Measurements from ENCODE around the gene IL1R2. TPM values are rescaled to one million over a fixed set of nuclear protein-coding genes. Genes with fewer than 3 reads are reported as not detected.
A peak's percentile ranks its signal among the peaks of the same experiment; 100 is the strongest.

IL1R2 gene
- total and polyA plus RNA-seq, 2 of the 13 experiments (the other 11 are each of a cell fraction or from before 2014, with no cell fraction given): 3.6 to 7.3 TPM

DNA sequence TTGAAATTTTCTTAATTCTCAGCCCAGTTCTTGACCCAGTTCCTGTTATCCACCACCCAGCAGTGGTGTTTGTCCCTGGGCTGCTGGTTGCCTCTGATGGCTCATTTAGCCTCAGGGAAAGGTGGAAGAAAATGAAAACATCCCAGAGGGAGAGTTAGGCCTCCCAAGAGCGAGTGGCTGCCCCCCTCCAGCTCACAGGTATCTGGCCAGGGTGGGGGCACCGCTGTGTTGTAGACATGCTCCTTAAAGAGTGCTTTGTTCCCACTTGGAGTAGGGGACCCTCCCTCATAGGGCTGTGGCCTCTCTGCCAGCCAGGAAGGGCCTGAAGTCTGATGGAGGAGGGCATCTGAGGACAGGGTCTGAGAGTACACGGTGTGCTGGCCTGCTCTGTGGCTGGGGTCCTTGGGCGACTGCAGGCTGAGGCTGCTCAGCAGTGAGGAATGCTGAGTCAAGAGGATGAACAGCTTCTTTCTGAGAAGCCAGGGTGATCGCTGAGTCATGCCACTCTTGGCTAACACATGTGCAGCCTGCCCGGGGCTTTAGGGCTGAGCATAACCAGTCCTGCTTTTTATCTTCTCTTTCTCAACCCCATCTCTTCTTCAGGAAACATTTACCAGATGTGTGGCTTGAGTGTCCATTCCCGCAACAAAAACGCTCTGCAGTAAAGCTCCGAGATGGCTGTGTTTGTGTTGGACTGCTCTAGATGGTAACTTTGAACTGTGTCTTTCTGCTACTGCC lies 72.3 kb downstream of the IL1R2 start (continued):
- TF ChIP-seq, protein P1, sequence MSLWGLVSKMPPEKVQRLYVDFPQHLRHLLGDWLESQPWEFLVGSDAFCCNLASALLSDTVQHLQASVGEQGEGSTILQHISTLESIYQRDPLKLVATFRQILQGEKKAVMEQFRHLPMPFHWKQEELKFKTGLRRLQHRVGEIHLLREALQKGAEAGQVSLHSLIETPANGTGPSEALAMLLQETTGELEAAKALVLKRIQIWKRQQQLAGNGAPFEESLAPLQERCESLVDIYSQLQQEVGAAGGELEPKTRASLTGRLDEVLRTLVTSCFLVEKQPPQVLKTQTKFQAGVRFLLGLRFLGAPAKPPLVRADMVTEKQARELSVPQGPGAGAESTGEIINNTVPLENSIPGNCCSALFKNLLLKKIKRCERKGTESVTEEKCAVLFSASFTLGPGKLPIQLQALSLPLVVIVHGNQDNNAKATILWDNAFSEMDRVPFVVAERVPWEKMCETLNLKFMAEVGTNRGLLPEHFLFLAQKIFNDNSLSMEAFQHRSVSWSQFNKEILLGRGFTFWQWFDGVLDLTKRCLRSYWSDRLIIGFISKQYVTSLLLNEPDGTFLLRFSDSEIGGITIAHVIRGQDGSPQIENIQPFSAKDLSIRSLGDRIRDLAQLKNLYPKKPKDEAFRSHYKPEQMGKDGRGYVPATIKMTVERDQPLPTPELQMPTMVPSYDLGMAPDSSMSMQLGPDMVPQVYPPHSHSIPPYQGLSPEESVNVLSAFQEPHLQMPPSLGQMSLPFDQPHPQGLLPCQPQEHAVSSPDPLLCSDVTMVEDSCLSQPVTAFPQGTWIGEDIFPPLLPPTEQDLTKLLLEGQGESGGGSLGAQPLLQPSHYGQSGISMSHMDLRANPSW (CRISPR knock-in tag; IDR thresholded peaks at IDR 0.05; ENCODE audit: borderline replicate concordance): 0 out of 2 replicates have a peak, but pooled peaks have one; percentile 70
- peak; percentile 28 for TF ChIP-seq CBX1 (IDR thresholded peaks at IDR 0.05; ENCODE audit: low read depth)
- TF ChIP-seq, protein P2, sequence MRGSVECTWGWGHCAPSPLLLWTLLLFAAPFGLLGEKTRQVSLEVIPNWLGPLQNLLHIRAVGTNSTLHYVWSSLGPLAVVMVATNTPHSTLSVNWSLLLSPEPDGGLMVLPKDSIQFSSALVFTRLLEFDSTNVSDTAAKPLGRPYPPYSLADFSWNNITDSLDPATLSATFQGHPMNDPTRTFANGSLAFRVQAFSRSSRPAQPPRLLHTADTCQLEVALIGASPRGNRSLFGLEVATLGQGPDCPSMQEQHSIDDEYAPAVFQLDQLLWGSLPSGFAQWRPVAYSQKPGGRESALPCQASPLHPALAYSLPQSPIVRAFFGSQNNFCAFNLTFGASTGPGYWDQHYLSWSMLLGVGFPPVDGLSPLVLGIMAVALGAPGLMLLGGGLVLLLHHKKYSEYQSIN (CRISPR knock-in tag; IDR thresholded peaks at IDR 0.05; ENCODE audit: borderline replicate concordance): no peak
- TF ChIP-seq HMG20B (CRISPR knock-in tag; conservative IDR thresholded peaks at IDR 0.05): peak; percentile 44; the same call in 1 of the 2 replicates
- TF ChIP-seq TCF7L2 (IDR thresholded peaks at IDR 0.05; ENCODE audit: low read depth, low read length): no peak
- TF ChIP-seq RXRA (CRISPR knock-in tag; IDR thresholded peaks at IDR 0.05): peak; percentile 98
- TF ChIP-seq ZNF792 (CRISPR knock-in tag; IDR thresholded peaks at IDR 0.05): peak; percentile 51; the same call in 1 of the 2 replicates
- 0 out of 2 replicates have a peak, but pooled peaks have one; percentile 43 for TF ChIP-seq FOXO1 (CRISPR knock-in tag; IDR thresholded peaks at IDR 0.05)
- TF ChIP-seq, protein P3, sequence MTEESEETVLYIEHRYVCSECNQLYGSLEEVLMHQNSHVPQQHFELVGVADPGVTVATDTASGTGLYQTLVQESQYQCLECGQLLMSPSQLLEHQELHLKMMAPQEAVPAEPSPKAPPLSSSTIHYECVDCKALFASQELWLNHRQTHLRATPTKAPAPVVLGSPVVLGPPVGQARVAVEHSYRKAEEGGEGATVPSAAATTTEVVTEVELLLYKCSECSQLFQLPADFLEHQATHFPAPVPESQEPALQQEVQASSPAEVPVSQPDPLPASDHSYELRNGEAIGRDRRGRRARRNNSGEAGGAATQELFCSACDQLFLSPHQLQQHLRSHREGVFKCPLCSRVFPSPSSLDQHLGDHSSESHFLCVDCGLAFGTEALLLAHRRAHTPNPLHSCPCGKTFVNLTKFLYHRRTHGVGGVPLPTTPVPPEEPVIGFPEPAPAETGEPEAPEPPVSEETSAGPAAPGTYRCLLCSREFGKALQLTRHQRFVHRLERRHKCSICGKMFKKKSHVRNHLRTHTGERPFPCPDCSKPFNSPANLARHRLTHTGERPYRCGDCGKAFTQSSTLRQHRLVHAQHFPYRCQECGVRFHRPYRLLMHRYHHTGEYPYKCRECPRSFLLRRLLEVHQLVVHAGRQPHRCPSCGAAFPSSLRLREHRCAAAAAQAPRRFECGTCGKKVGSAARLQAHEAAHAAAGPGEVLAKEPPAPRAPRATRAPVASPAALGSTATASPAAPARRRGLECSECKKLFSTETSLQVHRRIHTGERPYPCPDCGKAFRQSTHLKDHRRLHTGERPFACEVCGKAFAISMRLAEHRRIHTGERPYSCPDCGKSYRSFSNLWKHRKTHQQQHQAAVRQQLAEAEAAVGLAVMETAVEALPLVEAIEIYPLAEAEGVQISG (CRISPR knock-in tag; IDR thresholded peaks at IDR 0.05): peak; percentile 12; the same call in 1 of the 2 replicates
- TF ChIP-seq ZNF709 (CRISPR knock-in tag; IDR thresholded peaks at IDR 0.05): peak; percentile 64; the same call in 1 of the 2 replicates
- TF ChIP-seq RBFOX2 (IDR thresholded peaks at IDR 0.05; ENCODE audit: low read depth, low read length): peak; percentile 59; the same call in 1 of the 2 replicates
- TF ChIP-seq, protein P4, sequence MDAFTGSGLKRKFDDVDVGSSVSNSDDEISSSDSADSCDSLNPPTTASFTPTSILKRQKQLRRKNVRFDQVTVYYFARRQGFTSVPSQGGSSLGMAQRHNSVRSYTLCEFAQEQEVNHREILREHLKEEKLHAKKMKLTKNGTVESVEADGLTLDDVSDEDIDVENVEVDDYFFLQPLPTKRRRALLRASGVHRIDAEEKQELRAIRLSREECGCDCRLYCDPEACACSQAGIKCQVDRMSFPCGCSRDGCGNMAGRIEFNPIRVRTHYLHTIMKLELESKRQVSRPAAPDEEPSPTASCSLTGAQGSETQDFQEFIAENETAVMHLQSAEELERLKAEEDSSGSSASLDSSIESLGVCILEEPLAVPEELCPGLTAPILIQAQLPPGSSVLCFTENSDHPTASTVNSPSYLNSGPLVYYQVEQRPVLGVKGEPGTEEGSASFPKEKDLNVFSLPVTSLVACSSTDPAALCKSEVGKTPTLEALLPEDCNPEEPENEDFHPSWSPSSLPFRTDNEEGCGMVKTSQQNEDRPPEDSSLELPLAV (CRISPR knock-in tag; conservative IDR thresholded peaks at IDR 0.05; ENCODE audit: low read depth): no peak
- peak; percentile 98 for TF ChIP-seq MAFF (IDR thresholded peaks at IDR 0.05; ENCODE audit: low read depth, low read length)
- TF ChIP-seq, protein P5, sequence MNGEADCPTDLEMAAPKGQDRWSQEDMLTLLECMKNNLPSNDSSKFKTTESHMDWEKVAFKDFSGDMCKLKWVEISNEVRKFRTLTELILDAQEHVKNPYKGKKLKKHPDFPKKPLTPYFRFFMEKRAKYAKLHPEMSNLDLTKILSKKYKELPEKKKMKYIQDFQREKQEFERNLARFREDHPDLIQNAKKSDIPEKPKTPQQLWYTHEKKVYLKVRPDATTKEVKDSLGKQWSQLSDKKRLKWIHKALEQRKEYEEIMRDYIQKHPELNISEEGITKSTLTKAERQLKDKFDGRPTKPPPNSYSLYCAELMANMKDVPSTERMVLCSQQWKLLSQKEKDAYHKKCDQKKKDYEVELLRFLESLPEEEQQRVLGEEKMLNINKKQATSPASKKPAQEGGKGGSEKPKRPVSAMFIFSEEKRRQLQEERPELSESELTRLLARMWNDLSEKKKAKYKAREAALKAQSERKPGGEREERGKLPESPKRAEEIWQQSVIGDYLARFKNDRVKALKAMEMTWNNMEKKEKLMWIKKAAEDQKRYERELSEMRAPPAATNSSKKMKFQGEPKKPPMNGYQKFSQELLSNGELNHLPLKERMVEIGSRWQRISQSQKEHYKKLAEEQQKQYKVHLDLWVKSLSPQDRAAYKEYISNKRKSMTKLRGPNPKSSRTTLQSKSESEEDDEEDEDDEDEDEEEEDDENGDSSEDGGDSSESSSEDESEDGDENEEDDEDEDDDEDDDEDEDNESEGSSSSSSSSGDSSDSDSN (CRISPR knock-in tag; IDR thresholded peaks at IDR 0.05): peak; percentile 60
- TF ChIP-seq ZBTB20 (CRISPR knock-in tag; IDR thresholded peaks at IDR 0.05; ENCODE audit: borderline replicate concordance, low read depth): no peak
- no peak for TF ChIP-seq SCMH1 (CRISPR knock-in tag; IDR thresholded peaks at IDR 0.05; ENCODE audit: borderline replicate concordance)
- peak; percentile 60; the same call in 1 of the 2 replicates for TF ChIP-seq TAF1 (CRISPR knock-in tag; IDR thresholded peaks at IDR 0.05)
- TF ChIP-seq KLF15 (CRISPR knock-in tag; IDR thresholded peaks at IDR 0.05; ENCODE audit: borderline replicate concordance): 0 out of 2 replicates have a peak, but pooled peaks have one; percentile 34
